Central memory CD4-positive, alpha-beta T cell (primary cell): Measurements from ENCODE around the gene FCHO2.

Source experiments
- DNase-seq: peaks from one replicate; pipeline ENCODE4 v3.0.0; 2022

FCHO2 gene

DNA sequence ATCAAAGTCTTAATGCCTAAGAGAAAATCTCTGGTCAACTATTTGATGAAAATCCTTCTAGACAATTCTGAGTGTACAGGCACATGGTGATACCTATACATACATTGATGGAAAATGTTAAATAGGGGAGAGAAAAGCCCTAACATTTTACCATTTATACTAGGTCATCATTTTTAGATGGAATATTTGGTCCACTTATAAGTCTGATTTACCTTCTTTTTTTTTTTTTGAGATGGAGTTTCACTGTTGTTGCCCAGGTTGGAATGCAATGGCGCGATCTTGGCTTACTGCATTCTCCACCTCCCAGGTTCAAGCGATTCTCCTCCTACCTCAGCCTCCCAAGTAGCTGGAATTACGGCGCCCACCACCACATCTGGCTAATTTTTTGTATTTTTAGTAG is 81.7 kb downstream of the FCHO2 start:
- no peak for DNase-seq

DNA sequence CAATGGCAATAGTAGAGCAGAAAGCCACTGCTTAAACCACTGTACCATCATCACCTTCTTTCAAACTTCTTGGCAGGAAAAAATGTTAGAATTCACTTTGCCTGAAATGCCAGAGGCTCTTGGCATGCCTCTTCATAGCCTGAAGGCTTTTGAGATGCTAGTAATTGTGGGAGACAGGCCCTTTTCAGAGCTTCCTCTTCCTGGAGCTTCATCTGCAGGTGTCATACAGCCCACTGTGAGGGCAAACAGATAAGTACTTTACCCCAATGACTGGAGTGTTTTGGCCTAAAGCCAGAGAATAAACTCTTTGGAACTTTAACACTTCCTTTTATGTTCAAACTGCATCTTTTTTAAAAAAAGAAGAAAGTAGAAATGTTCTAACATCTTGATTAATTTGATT is 83.2 kb downstream of the FCHO2 start:
- DNase-seq, result no peak

DNA sequence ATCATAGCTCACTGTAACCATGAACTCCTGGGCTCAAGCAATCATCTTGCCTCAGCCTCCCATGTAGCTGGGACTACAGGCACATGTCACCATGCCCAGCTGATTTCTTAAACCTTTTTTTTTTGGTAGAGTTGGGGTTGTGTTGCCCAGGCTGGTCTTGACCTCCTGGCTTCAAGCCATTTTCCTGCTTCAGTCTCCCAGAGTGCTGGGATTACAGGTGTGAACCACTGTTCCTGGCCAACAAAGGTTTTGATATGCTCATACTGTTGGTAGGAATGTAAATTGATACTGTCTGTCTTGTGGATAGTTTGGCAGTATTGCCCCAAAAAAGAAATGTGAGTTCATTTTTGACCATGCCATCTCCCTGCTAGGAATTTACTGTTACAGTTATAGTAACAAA is 87.2 kb downstream of the FCHO2 start:
- no peak for DNase-seq

- DNase-seq, result no peak
These were observed 88.7 kb downstream of the FCHO2 start for GRCh38 chr5:73044546-73044945.

DNA sequence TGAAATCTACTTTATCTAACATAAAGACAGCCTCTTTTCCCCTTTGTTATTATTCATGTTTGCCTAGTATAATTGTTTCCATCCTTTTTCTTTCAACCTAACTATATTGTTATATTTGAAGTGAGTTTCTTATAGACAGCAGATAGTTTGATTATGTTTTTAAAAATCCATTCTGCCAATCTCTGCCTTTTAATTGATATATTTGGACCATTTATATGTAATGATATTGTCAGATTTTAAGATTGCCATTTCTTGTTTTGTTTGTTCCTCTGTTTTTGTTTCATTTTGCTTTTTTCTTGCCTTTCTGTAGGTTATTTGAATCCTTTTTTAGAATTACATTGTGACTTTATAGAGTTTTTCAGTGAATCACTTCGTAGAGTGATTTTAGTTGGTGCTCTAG is 89.8 kb downstream of the FCHO2 start:
- DNase-seq, result no peak

DNA sequence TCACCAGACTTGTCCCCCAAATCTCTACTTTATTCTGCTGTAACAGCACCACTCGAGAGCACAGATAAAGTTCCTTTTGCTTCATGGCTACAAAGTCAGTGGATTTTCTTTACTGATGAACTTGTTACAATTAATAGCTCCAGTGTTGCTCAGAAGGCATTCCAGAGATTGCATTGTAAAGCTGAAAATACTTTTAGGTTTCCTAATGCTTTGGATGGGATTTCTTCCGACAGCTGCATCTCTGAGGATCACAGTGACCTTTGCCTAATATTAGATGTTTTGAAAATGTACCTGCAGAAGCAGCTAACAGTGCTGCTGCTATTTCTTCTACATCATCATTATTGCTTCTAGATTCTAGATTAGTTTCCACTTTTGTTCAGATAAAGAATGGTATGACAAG is 105.8 kb downstream of the FCHO2 start:
- DNase-seq, result no peak

DNA sequence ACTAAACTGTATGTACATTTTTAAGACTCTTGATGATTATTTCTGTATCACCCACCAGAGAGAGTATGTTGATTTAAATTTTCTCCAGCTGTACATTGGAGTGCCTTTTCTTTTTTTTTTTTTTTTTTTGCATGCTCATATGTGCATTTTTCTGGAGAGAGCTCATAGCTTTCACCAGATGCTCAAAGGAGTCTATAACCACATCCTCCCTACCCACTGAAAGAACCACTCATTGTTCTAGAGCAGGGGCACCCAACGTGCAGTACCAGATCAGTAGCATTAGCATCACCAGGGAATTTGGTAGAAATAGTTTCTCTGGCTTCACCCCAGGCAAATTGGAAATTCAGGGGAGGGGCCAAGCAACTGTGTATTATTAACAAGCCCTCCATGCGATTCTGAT is 110.6 kb downstream of the FCHO2 start:
- DNase-seq, result no peak

DNA sequence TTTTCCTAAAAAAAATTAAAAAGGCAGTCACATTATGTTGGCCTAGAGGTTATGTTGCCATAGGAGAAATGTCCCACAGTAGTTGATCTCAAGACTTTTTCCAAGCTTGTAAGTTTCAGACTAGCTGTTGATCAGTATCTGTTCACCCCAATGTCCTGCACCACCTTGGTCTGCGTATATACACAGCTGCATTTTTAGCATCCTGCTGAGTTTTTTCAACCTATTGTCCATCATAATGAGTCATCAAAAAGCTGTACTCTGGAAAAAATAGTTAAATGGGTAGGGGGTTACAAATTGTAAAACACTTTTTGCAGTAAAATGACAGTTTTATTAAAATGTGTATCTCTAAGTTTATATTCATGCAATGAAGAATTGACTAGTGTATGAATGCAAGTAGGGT is 111.4 kb downstream of the FCHO2 start:
- no peak for DNase-seq

DNA sequence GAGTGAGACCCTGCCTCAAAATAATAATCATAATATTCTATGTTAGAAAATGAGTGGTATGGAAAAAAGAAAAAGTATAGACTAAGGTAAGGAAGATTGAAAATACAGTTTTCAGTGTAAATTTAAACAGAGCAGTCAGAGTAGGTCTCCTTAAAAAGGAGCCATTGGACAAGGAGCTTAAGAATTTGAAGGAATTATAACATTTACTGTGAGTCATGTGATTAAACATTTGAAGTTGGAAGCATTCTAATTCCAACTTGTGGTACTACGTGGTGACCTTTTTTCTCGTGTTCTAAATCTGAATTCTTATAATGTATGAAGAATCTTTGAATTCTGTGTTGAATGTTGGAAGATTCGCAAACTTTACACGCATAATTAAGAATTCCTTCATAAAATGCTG is 125.3 kb downstream of the FCHO2 start:
- no peak for DNase-seq

DNA sequence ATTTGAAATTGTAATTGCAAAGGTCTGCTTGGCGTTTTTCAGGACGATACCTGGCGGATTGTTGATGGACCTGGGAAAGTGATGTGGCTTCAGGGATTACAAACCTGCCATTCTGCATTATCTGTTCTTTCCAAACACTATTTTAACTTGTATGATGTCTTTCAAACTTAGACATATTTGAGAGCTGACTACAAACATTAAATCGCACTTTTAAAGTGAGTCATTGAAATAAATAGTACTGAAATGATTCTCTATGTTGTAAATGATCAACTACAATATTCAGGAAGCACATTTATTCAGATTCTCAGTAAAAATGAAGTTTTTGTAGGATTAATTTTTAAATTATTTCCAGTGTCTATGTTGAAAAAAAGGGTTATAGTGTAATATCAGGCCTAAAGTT is 132.2 kb downstream of the FCHO2 start:
- DNase-seq, result no peak

DNA sequence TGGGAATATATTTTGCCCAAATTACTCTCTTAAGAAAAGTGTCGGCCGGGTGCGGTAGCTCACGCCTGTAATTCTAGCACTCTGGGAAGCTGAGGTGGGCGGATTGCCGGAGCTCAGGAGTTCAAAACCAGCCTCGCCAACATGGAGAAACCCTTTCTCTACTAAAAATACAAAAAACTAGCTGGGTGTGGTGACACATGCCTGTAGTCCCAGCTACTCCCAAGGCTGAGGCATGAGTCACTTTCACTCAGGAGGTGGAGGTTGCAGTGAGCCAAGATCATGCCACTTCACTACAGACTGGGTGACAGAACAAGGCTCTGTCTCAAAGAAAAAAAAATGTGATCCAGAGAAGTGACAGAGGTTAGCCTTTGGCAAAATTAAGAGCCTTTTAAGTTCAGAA is 138.1 kb downstream of the FCHO2 start:
- DNase-seq, result no peak

DNA sequence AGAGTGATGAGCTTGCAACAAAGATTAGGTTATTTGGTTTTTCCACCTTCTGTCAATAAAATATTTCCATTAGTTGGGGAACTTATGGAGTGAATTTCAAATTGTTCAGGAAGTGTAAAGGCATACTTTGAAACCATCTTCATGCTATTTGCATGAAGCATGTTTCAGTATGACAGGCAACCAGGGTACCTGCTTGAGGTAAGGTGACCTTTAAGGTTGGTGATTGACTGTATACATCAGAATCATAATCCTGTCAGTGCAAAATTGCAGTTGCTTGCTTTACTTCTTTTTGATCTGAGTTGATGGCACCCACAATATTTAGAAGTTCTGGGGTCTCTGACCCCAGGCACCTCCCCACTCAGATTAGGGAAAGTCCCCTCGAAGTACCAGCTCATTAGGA is 138.6 kb downstream of the FCHO2 start:
- DNase-seq, result no peak

DNA sequence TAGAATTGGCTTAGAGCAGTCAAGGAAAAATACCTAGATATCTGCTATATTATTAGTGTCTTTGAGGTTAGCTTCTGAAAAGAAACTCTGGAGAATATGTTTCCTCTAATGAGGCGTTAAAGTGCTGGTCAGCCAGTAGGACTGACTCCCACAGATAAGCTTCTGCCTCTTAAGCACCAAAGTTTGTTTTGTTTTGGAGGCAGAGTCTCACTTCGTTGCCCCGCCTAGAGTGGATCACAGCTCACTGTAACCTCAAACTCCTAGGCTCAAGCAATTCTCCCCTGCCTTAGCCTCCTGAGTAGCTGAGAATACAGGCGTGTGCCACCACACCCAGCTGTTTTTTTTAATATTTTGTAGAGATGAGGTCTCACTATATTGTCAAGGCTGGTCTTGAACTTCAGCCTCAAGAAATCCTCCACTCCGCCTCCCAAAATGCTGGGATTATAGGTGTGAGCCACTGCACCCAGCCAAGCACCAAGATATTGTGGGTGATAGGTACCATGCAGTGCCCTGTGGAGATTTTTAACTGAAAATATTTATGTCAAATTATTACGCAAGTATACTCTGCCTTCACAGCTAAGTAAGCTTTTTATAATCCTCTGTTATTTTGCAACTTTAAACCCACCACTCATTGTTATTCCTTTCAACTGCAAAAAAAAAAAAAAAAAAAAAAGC is 139.9 kb downstream of the FCHO2 start:
- no peak for DNase-seq

DNA sequence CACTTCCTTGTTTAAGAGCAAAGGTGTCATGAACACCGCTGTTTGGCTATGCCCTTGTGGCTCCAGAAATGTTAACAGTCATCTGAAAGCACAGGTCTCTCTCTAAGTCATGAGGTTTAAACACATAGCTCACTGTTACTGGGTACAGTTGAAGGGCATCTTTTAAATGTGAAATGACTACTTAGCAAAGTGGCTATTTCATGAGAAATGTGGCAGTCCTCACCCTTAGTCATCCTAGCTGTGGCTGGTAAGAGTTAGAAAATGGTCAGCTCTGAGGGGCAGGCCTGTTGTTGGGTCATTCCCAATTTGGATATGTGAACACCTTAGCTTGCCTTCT is 140.4 kb downstream of the FCHO2 start:
- DNase-seq, result no peak

- DNase-seq, result no peak
These were observed 141.9 kb downstream of the FCHO2 start for GRCh38 chr5:73097740-73098139.

GRCh38 chr5:73100109-73100508 is 144.3 kb downstream of the FCHO2 start:
- no peak for DNase-seq

DNA sequence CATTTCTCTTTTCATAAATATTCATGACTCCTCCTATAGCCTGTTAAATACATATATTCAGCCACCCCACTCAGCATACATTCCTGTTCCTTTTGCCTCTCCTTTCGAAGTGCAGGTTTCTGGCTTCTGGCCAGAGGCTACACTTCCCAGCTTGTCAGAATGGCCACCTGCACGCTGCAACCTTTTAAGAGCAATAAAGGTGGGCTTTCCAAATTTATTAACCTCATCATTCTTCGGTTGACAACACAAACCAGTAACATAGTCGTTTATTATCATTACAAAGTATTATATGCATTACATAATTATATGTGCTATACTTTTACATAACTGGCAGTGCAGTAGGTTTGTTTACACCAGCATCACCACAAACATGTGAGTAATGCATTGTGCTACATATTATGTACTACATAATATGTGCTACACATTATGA is 148.0 kb downstream of the FCHO2 start:
- DNase-seq, result no peak

- DNase-seq, result no peak
These were observed 148.5 kb downstream of the FCHO2 start for GRCh38 chr5:73104326-73104725.

DNA sequence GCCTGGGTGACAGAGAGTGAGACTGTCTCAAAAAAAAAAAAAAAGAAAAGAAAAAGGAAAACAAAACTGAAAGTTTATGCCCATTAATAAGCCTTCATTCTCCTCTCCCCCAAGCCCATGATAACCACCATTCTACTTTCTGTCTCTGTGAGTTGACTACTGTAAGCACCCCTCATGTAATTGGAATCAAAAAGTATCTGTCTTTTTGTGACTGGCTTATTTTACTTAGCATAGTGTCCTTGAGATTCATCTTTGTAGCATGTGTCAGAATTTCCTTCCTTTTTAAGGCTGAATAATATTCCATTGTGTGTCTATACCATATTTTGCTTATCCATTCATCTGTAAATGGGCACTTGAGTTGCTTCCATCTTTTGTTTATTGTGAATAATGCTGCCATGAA is 150.5 kb downstream of the FCHO2 start:
- DNase-seq, result no peak

DNA sequence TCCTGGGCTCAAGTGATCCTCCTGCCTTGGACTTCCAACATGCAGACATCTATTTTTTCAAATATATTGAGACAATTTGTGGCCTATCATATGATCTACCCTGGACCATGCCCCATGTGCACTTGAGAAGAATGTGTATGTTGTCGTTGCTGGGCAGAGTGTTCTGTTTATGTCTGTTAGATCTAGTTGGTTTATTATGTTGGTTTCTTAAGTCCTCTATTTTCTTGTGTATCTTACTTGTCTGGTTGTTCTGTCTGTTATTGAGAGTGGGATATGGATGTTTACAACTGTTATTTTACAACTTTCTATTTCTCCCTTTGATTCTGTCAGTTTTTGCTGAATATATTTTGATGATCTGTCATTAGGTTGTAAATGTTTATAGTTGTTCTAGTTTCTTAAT is 154.3 kb downstream of the FCHO2 start:
- no peak for DNase-seq

DNA sequence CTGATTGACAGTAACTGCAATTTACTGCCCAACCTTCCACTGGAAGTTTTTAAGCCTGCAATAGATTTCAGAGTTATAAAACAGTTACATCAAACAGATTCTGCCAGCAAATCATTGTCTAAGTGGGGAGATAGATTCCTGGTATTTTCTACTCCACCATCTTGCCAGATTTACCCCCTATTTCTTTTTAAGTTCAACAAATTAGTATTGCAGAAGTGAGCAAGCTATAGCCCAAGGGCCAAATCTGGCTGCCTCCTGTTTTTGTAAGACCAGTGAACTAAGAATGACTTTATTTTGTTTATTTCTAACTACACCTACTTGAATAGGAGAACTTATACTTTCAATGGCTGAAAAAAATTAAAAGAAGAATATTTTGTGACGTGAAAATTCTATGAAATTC is 155.7 kb downstream of the FCHO2 start:
- DNase-seq, result no peak

- no peak for DNase-seq
These were observed 156.5 kb downstream of the FCHO2 start for GRCh38 chr5:73112359-73112758.

DNA sequence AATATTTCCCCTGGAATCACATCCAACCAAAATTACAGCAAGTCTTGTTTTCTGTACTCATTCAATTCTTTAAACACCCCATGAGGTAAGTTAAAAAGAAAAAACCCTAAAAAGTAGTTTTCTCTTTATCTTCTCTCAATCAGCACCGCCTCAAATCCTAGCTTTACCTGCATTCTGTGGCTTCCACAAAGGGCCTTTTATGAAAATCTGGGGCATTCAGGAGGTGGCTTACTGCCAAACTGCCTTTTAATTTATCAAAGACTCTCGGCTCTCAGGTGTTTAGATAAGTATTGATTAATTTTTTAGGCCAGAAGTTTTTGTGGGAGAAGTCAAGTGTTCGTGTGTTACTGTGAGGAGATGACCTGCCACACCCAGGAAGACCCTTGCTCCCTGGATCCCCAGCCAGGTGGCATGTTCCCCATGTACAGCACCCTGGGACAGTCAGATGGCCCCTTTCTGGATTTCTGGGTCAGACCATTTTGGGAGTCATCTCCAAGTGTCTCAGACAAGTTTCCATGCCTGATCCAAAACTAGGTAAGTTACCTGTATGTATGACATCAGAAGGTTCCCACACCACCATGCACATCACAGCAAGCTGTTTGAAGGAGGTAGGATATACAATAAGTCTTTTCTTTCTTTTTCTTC is 158.3 kb downstream of the FCHO2 start:
- DNase-seq, result no peak

DNA sequence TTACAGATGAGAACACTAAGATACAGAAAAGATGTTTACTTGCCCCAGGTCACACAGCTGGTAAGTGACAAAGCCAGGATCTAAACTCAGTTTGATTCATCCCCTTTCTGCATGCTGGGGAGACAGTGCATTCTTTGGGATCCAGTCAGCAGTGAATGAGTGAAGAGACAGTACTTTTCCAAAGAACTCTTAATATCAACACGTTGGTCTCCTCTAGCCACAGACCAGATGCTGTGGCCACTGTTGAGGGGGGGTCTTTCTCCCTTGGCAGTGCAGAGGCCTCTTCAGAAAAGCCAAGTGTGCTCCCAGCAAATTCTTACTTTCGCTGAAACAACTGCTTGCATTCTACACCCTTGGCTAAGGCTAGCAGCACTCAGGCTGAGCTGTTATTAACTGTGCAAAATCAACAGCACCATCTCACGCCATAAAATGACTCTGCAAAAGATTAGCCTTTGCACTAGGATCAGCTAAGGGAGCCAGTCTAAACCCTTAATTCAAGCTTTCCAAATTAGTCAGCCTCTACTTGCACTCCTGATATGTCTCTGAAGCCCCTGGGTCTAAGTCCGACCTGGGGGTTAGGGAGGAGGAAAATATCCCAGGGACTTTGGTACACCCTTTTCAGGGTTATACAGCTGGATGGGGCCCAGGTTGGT is 159.7 kb downstream of the FCHO2 start:
- DNase-seq, result no peak

GRCh38 chr5:73116506-73116905 is 160.7 kb downstream of the FCHO2 start:
- DNase-seq, result no peak
